Transverse colon (tissue), 4 donors: Measurements from ENCODE around the gene ARSK. TPM values are rescaled to one million over a fixed set of nuclear protein-coding genes. Genes with fewer than 3 reads are reported as not detected.

Experiments used
- DNase-seq: peaks from one replicate; pipeline ENCODE4 v3.0.0-alpha.2; 2019
- H3K27ac ChIP-seq, 4 donors: fragments of 200-600 bp; sonication (generic); 2 replicates each; pipeline ENCODE4 v1.5.1; 2016 to 2018; ENCODE audit warnings: inconsistent platforms in 4 of 4
- H3K27me3 ChIP-seq: fragments of 200-600 bp; sonication (generic); 2 replicates; pipeline ENCODE4 v1.5.1; 2017; ENCODE audit warnings: inconsistent platforms
- H3K36me3 ChIP-seq, 4 donors: fragments of 200-600 bp; sonication (generic); 2 replicates each; pipeline ENCODE4 v1.5.1; 2017 to 2019; ENCODE audit warnings: inconsistent platforms in 4 of 4
- H3K4me1 ChIP-seq, 4 donors: fragments of 200-600 bp; sonication (generic); 2 replicates each; pipeline ENCODE4 v1.5.1; 2017 to 2020; ENCODE audit warnings: inconsistent platforms in 4 of 4
- H3K4me3 ChIP-seq, 4 donors: fragments of 200-600 bp; sonication (generic); 1 replicate in 1 of 4; 2 replicates in 3 of 4; pipeline versions ENCODE4 v1.5.1 to v1.6.1; 2017 to 2019; ENCODE audit warnings: inconsistent platforms in 4 of 4
- H3K9me3 ChIP-seq, 2 donors: fragments of 200-600 bp; sonication (generic); 2 replicates each; pipeline ENCODE4 v1.5.1; 2017 to 2019; ENCODE audit warnings: inconsistent platforms in 2 of 2
- CTCF ChIP-seq, 5 experiments: fragments of 200-600 bp in 3 of 5; fragments of 450-650 bp in 2 of 5; sonication (generic) in 3 of 5; IDR thresholded peaks; 1 replicate in 2 of 5; 2 replicates in 3 of 5; pipeline ENCODE4 v1.5.1; 2016 to 2017; ENCODE audit warnings: antibody characterized with exemption in 5 of 5, inconsistent platforms in 3 of 5, mild to moderate bottlenecking in 2 of 5, moderate library complexity in 1 of 5
- EP300 ChIP-seq: sonication (generic); formaldehyde crosslinking; IDR thresholded peaks from one replicate; pipeline ENCODE4 v1.6.1; 2017; ENCODE audit warnings: antibody characterized with exemption, low read depth
- POLR2A ChIP-seq: fragments of 450-650 bp; IDR thresholded peaks from one replicate; pipeline ENCODE4 v1.6.1; 2016; ENCODE audit warnings: antibody characterized with exemption, mild to moderate bottlenecking, moderate library complexity
- POLR2AphosphoS5 ChIP-seq, 3 donors: sonication (generic); formaldehyde crosslinking; IDR thresholded peaks; one replicate each; pipeline ENCODE4 v1.6.1; 2016; ENCODE audit warnings: antibody characterized with exemption in 3 of 3
- WGBS, 2 donors: methylation state at CpG; one replicate each; pipeline ENCODE4 v1.1.5; 2018; ENCODE audit warnings: low coverage in 1 of 2; 5-methylcytosine and 5-hydroxymethylcytosine counted together
- in situ Hi-C, 4 donors: fragments of 200-750 bp; cut with MboI; loops; one replicate each; pipeline versions ENCODE4 v1.15.0 to v1.15.1; 2017; ENCODE audit warnings: low sequenced_read_pairs in 3 of 4, low pct_ligation_motif_present in 1 of 4, low pct_unique_long_range_greater_than_20kb in 1 of 4
- intact Hi-C: fragments of 100-400 bp; cut with DNase I; formaldehyde crosslinking; loops from one replicate; pipeline ENCODE4 v1.15.1; 2023; ENCODE audit warnings: low total_unique reads
- small RNA-seq, 4 donors: library from RNA; depleted of rRNA; stranded (forward); fragments of <200 nt; gene quantifications; one replicate each; pipeline ENCODE3, GENCODE V24; 2016
- total RNA-seq, 4 donors: library from RNA; depleted of rRNA; stranded (reverse); fragments of >200 nt; gene quantifications; one replicate each; pipeline ENCODE4 v1.1.0, GENCODE V29; 2016

ARSK gene
- total RNA-seq, 4 donors from 2014 or later: 0.40 to 5.6 (median 1.8) TPM

DNA sequence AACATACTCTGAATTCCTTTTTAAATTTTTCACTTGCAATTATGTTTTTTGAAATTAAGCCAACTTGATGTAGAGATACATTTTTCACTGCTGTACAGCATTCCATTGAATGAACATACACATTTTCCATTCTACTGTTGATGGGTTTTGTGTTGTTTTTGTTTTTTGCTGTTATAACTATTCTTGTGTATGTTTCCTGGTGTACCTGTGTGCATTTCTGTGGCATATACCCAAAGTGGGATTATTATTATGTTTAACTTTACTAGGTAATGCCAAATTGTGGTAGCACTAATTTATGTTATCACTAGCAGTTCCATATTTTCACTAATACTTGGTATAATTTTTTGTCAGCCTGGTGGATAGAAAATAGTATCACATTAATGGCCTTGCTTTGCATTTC lies 94.4 kb downstream of the ARSK start:
- Histone ChIP-seq H3K9me3 (no peaks in the 10 kb centered on the region), H3K36me3 (no peaks in the 10 kb centered on the region), H3K4me3 (no peak overlapping the region), H3K27me3 (no peaks in the 10 kb centered on the region), H3K4me1 (peaks cover 10 to 27% (median 16%) of the 10 kb centered on the region in 4 donors), H3K27ac (no peak overlapping the region)
- intact Hi-C loops: loop anchor here (10.0 kb wide), 1 partner anchor 196 kb away; no protein-coding TSS in a partner anchor
- in situ Hi-C loops: loop anchor here in 1 of 4 donors (25.0 kb wide), 1 partner anchor 688 kb away; no protein-coding TSS in a partner anchor
- DNase-seq: no peak
- TF ChIP-seq CTCF (IDR thresholded peaks at IDR 0.05): no peak
- no peak for TF ChIP-seq POLR2A
- no peak for TF ChIP-seq EP300
- TF ChIP-seq POLR2AphosphoS5 (IDR thresholded peaks at IDR 0.05): no peak

GRCh38 chr5:95649842-95650620 lies 95.1 kb downstream of the ARSK start:
- H3K27me3 ChIP-seq: no peaks in the 10 kb centered on the region
- H3K27ac ChIP-seq: no peak overlapping the region
- H3K4me3 ChIP-seq: no peak overlapping the region
- DNase-seq: no peak
- peaks cover 10 to 27% (median 16%) of the 10 kb centered on the region in 4 donors for H3K4me1 ChIP-seq
- TF ChIP-seq POLR2A (no peak), EP300 (no peak), CTCF (IDR thresholded peaks at IDR 0.05) (no peak), POLR2AphosphoS5 (IDR thresholded peaks at IDR 0.05) (no peak)
- H3K9me3 ChIP-seq: no peaks in the 10 kb centered on the region
- H3K36me3 ChIP-seq: no peaks in the 10 kb centered on the region
- intact Hi-C loops: loop anchor here (10.0 kb wide), 1 partner anchor 195 kb away; no protein-coding TSS in a partner anchor
- in situ Hi-C loops: loop anchor here in 2 of 4 donors (10.0 to 25.0 kb wide), 2 partner anchors 115 to 687 kb away; no protein-coding TSS in a partner anchor

GRCh38 chr5:95652849-95653248 lies 97.9 kb downstream of the ARSK start:
- DNase-seq: no peak
- Histone ChIP-seq H3K27ac (no peak overlapping the region), H3K27me3 (no peaks in the 10 kb centered on the region), H3K4me1 (peaks cover 2 to 5% (median 3%) of the 10 kb centered on the region in 4 donors), H3K9me3 (no peaks in the 10 kb centered on the region), H3K36me3 (no peaks in the 10 kb centered on the region), H3K4me3 (no peak overlapping the region)
- in situ Hi-C loops: loop anchor here in 1 of 4 donors (10.0 kb wide), 1 partner anchor 112 kb away; no protein-coding TSS in a partner anchor
- 95 to 100% methylated on average over 1 of the region's 1 CpG for WGBS, 2 donors
- intact Hi-C loops: no loop called here
- TF ChIP-seq EP300 (no peak), POLR2AphosphoS5 (IDR thresholded peaks at IDR 0.05) (no peak)

- 94 to 96% methylated on average over 3 of the region's 3 CpGs for WGBS, 2 donors
- Histone ChIP-seq H3K4me3 (no peak overlapping the region), H3K9me3 (no peaks in the 10 kb centered on the region), H3K36me3 (no peaks in the 10 kb centered on the region), H3K27me3 (no peaks in the 10 kb centered on the region), H3K27ac (no peak overlapping the region), H3K4me1 (no peaks in the 10 kb centered on the region)
- intact Hi-C loops (no loop called here), in situ Hi-C loops (loop anchor here in 1 of 4 donors (10.0 kb wide), 1 partner anchor 111 kb away; no protein-coding TSS in a partner anchor)
- TF ChIP-seq EP300: no peak
- TF ChIP-seq POLR2A: no peak
- no peak for TF ChIP-seq POLR2AphosphoS5 (IDR thresholded peaks at IDR 0.05)
- TF ChIP-seq CTCF (IDR thresholded peaks at IDR 0.05): no peak
- DNase-seq: no peak
Observed at GRCh38 chr5:95654196-95654595, 99.3 kb downstream of the ARSK start.

Small RNAs within 50 kb of the gene (small RNA-seq; reads per million reads assigned to genes)
- 0 reads per million in 4 donors for gene RNU6-308P

Other genes with a start within 250 kb of the ARSK start
- not detected for gene FAM81B, start 163.7 kb upstream of the ARSK start, total RNA-seq
- gene SKIC3, start 124 bp upstream of the ARSK start, total RNA-seq: 10 to 100 TPM; 28.1 to 72.1 (median 46.0) TPM
- under 1 TPM in 2 of 4 donors, not detected in 2; 0.41 to 0.60 TPM for gene GPR150, start 65.0 kb downstream of the ARSK start, total RNA-seq
- 1 to 10 TPM in 2 of 4 donors, not detected in 2; 1.1 to 1.4 TPM for gene RFESD, start 91.7 kb downstream of the ARSK start, total RNA-seq
- 1 to 10 TPM in 1 of 4 donors, under 1 TPM in 1, not detected in 2; 0.82 to 1.5 TPM for gene SPATA9, start 127.9 kb downstream of the ARSK start, total RNA-seq
- gene RHOBTB3, start 176.2 kb downstream of the ARSK start, total RNA-seq: 100 to 1,000 TPM in 1 of 4 donors, 10 to 100 TPM in 3; 53.0 to 143 (median 84.2) TPM